Gastroesophageal sphincter (tissue), 4 donors: ENCODE data around the gene NPFF. TPM values are rescaled to one million over a fixed set of nuclear protein-coding genes. Genes with fewer than 3 reads are reported as not detected.
A peak's percentile ranks its signal among the peaks of the same experiment; 100 is the strongest.
"Not testable (repeated sequence)": the region's sequence is repeated elsewhere in the genome, so short reads cannot be mapped to it uniquely, and the experiment has no call there.

ENCODE experiments used
- ATAC-seq: fragments of 150-250 bp; one replicate; pipeline ENCODE4 v1.9.1; 2016; ENCODE audit warnings: mild to moderate bottlenecking, moderate library complexity
- H3K27ac ChIP-seq, 4 donors: fragments of 200-600 bp; sonication (generic) in 3 of 4; 1 replicate in 3 of 4; 2 replicates in 1 of 4; pipeline ENCODE4 v1.5.1; 2016 to 2019
- H3K27me3 ChIP-seq: fragments of 200-600 bp; sonication (generic); one replicate; pipeline ENCODE4 v1.5.1; 2019
- H3K36me3 ChIP-seq, 2 donors: fragments of 200-600 bp; sonication (generic); one replicate each; pipeline ENCODE4 v1.5.1; 2019; ENCODE audit warnings: control low read depth in 1 of 2
- H3K4me1 ChIP-seq, 3 donors: fragments of 200-600 bp; sonication (generic); 1 replicate in 2 of 3; 2 replicates in 1 of 3; pipeline ENCODE4 v1.5.1; 2016 to 2019; ENCODE audit warnings: control low read depth in 2 of 3
- H3K4me3 ChIP-seq, 2 donors: fragments of 200-600 bp; sonication (generic); one replicate each; pipeline ENCODE4 v1.5.1; 2019; ENCODE audit warnings: mild to moderate bottlenecking in 1 of 2, moderate library complexity in 1 of 2
- H3K9me3 ChIP-seq, 3 donors: fragments of 200-600 bp; sonication (generic); one replicate each; pipeline ENCODE4 v1.5.1; 2017 to 2019; ENCODE audit warnings: control low read depth in 2 of 3
- CTCF ChIP-seq, 4 experiments: fragments of 200-600 bp in 2 of 4; fragments of 450-650 bp in 2 of 4; sonication (generic) in 1 of 4; IDR thresholded peaks; one replicate each; pipeline ENCODE4 v1.5.1; 2017 to 2019; ENCODE audit warnings: antibody characterized with exemption in 4 of 4, mild to moderate bottlenecking in 2 of 4, moderate library complexity in 2 of 4
- EP300 ChIP-seq: sonication (generic); formaldehyde crosslinking; IDR thresholded peaks from one replicate; pipeline ENCODE4 v1.6.1; 2017; ENCODE audit warnings: antibody characterized with exemption, mild to moderate bottlenecking
- POLR2A ChIP-seq, 2 donors: fragments of 450-650 bp; IDR thresholded peaks; one replicate each; pipeline ENCODE4 v1.6.1; 2017; ENCODE audit warnings: antibody characterized with exemption in 2 of 2, mild to moderate bottlenecking in 2 of 2, moderate library complexity in 1 of 2
- POLR2AphosphoS5 ChIP-seq: sonication (generic); formaldehyde crosslinking; IDR thresholded peaks from one replicate; pipeline ENCODE4 v1.6.1; 2017; ENCODE audit warnings: antibody characterized with exemption
- WGBS, 2 donors: methylation state at CpG; one replicate each; pipeline ENCODE4 v1.1.5; 2018; ENCODE audit warnings: low coverage in 1 of 2; 5-methylcytosine and 5-hydroxymethylcytosine counted together
- total RNA-seq, 4 donors: library from RNA; depleted of rRNA; stranded (reverse); fragments of >200 nt; gene quantifications; one replicate each; pipeline ENCODE4 v1.1.0, GENCODE V29; 2016

Gene NPFF
- total RNA-seq = not detected

- Histone ChIP-seq H3K9me3 (no peaks in the 10 kb centered on the region), H3K4me1 (peaks cover 0 to 25% (median 8%) of the 10 kb centered on the region in 3 donors), H3K36me3 (peaks cover 0 to 73% of the 10 kb centered on the region in 2 donors), H3K4me3 (no peak within 1 kb of the TSS), H3K27me3 (no peaks in the 10 kb centered on the region), H3K27ac (peak within 1 kb of the TSS in 2 of 4 donors; percentile 21 to 41)
- 70 to 77% methylated on average over 2 of the region's 9 CpGs for WGBS, 2 donors
- no peak for TF ChIP-seq CTCF (IDR thresholded peaks at IDR 0.05)
- no peak for TF ChIP-seq EP300
- TF ChIP-seq POLR2A (IDR thresholded peaks at IDR 0.05) = no peak
- TF ChIP-seq POLR2AphosphoS5 = no peak
- ATAC-seq = no peak
Observed at GRCh38 chr12:53506881-53507602, at the start of gene NPFF. TSS of gene NPFF (minus strand) at chr12:53507484. CDS start at chr12:53507474, 10 bp downstream.

- Histone ChIP-seq H3K9me3 (no peaks in the 10 kb centered on the region), H3K4me1 (peaks cover 0 to 19% (median 0%) of the 10 kb centered on the region in 3 donors), H3K27ac (peak overlapping the region in 1 of 4 donors; percentile 28), H3K4me3 (no peak overlapping the region), H3K36me3 (peaks cover 0 to 52% of the 10 kb centered on the region in 2 donors), H3K27me3 (no peaks in the 10 kb centered on the region)
- ATAC-seq = no peak
- WGBS, 2 donors = 78 to 83% methylated on average over 7 to 13 of the region's 14 CpGs
- no peak for TF ChIP-seq CTCF (IDR thresholded peaks at IDR 0.05)
- no peak for TF ChIP-seq EP300
- no peak for TF ChIP-seq POLR2A (IDR thresholded peaks at IDR 0.05)
- no peak for TF ChIP-seq POLR2AphosphoS5
Observed at GRCh38 chr12:53552361-53553327, 45.4 kb upstream of the NPFF start.

GRCh38 chr12:53551889-53552291 is 44.6 kb upstream of the NPFF start:
- H3K27me3 ChIP-seq = no peaks in the 10 kb centered on the region
- WGBS, 2 donors = 36 to 76% methylated on average over 2 of the region's 2 CpGs
- TF ChIP-seq EP300 (no peak), POLR2A (IDR thresholded peaks at IDR 0.05) (no peak), CTCF (IDR thresholded peaks at IDR 0.05) (no peak), POLR2AphosphoS5 (no peak)
- peak overlapping the region in 1 of 4 donors; percentile 28 for H3K27ac ChIP-seq
- peaks cover 0 to 57% of the 10 kb centered on the region in 2 donors for H3K36me3 ChIP-seq
- H3K4me3 ChIP-seq = no peak overlapping the region
- no peaks in the 10 kb centered on the region for H3K9me3 ChIP-seq
- peaks cover 0 to 12% (median 0%) of the 10 kb centered on the region in 3 donors for H3K4me1 ChIP-seq
- no peak for ATAC-seq

- Histone ChIP-seq H3K27me3 (no peaks in the 10 kb centered on the region), H3K4me1 (peaks cover 0 to 12% (median 0%) of the 10 kb centered on the region in 3 donors), H3K9me3 (no peaks in the 10 kb centered on the region), H3K27ac (no peak overlapping the region), H3K4me3 (no peak overlapping the region), H3K36me3 (peaks cover 0 to 69% of the 10 kb centered on the region in 2 donors)
- 83 to 100% methylated on average over 1 of the region's 1 CpG for WGBS, 2 donors
- TF ChIP-seq EP300 = no peak
- TF ChIP-seq CTCF (IDR thresholded peaks at IDR 0.05) = no peak
- TF ChIP-seq POLR2A (IDR thresholded peaks at IDR 0.05) = no peak
- no peak for TF ChIP-seq POLR2AphosphoS5
- no peak for ATAC-seq
Observed at GRCh38 chr12:53550595-53550994, 43.3 kb upstream of the NPFF start.

GRCh38 chr12:53550131-53550530 is 42.8 kb upstream of the NPFF start:
- 88% methylated on average over 6 of the region's 8 CpGs; no CpG with 5 or more reads in 1 of the 2 donors for WGBS, 2 donors
- not testable (repeated sequence) for ATAC-seq

GRCh38 chr12:53548354-53548753 is 41.1 kb upstream of the NPFF start:
- not testable (repeated sequence) for H3K27ac ChIP-seq, ATAC-seq, H3K27me3 ChIP-seq, H3K9me3 ChIP-seq, H3K4me3 ChIP-seq
- peaks cover 0 to 70% of the 10 kb centered on the region in 2 donors for H3K36me3 ChIP-seq
- H3K4me1 ChIP-seq = peaks cover 0 to 34% (median 0%) of the 10 kb centered on the region in 3 donors
- 96 to 98% methylated on average over 4 of the region's 6 CpGs for WGBS, 2 donors

More at GRCh38 chr12:53550131-53550530, 42.8 kb upstream of the NPFF start:
- H3K4me3 ChIP-seq, H3K9me3 ChIP-seq, H3K27me3 ChIP-seq, H3K27ac ChIP-seq: not testable (repeated sequence)
- Histone ChIP-seq H3K4me1 (peaks cover 0 to 17% (median 0%) of the 10 kb centered on the region in 3 donors), H3K36me3 (peaks cover 0 to 70% of the 10 kb centered on the region in 2 donors)
